Measurements from ENCODE around the gene MS4A7.
"Not testable (repeated sequence)": the region's sequence is repeated elsewhere in the genome, so short reads cannot be mapped to it uniquely, and the experiment has no call there.

Gene MS4A7

GRCh38 chr11:60378354-60378753 lies at the start of gene MS4A7:
Gene MS4A7 (plus strand): TSS chr11:60378532. CDS start chr11:60383142, 4,610 bp downstream.
- DNase-seq: peak; percentile 97

GRCh38 chr11:60332846-60333245 lies 45.5 kb upstream of the MS4A7 start:
- DNase-seq: peak; percentile 78

DNA sequence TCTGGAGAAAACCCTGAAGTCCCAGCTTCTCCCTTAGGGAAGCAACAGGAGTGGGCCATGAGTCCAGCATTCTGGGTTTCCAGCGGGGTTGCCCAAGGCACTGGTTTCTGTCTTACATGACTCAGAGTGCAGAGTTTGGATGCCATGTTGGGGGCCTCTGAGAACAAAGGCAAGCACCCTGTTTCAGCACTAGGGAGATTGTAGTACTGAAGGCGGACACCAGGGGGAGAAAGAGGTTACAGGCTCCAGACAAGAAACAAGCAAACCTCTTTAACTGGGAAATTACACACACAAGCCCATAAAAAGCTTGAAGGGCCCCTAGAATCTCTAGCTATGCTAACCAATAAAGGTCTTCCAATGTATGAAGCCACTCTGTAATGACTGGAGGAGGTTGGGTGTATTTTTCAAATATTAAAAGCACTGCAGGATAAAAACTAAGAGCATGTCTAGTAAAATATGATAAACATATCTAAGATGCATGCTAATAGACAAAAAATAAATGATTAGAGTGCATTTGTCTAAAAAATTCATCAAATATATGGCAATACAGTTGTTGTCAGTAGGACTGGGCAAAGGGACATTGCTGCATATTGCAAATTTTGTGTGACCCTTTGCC lies 44.2 kb upstream of the MS4A7 start:
- peak; percentile 78 for DNase-seq

DNA sequence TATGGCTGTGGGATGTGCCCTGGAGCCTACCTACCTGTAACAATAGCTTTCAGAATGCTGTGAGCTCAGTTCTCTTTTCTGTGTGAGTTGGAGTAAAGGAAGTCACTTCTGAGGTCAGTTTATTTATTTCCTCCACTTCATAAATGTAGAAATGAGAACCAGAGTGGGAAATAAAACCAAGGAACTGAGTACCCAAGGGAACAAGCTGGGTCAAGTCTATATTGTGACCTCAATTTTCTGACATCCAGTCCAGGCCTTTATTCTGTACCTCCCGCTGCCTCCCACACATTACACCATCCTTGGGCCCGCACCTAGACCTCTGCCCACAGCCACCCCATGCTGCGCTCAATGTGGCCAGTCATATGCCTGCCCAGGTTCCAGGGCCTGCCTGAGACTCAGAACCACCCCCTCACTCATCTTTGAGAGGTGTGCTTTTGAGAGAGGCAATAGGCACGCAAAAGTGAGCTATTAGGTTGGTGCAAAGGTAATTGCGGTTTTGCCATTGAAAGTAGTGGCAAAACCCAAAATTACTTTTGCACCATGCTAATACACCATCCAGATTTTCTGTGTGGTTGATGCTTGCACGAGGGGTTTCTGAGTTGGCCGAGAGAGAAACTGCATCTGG lies 41.5 kb upstream of the MS4A7 start:
- DNase-seq: peak; percentile 66

DNA sequence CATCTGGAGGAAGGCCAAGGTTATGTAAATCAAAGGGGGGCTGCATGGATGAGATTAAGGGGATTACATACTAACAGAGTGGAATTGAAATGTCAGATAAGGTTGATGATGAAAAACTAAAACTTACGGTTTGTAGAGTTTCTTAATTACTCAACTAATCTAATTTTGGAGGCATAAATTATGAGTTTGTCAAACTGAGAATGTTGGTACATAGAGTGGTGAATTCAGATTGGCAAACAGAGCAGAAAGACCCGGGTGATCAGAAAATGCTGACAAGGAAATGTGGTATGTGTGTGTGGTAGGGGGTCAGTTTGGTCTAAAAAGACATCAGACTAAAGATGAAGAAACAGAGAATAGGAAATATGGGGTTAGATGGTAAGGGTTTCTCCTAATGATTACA lies 40.3 kb upstream of the MS4A7 start:
- DNase-seq: no peak

DNA sequence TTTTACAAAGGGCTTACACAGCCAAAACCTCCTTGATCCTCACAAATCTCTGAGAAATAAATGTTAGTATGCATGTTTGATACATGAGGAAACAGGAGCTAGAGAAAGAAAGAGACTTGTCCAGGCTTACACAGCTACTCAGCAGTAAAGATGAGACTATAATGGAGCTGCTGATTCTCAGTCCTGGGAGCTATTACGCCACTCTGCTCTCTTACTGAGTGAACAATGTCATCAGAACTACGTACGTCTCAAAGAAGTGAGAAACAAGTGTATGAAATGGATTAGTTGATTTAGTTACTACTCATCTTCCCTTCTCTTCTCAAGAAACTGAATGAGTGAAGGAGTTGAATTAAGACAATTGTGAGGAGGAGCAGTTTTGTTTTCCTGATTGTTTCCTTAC lies 39.0 kb upstream of the MS4A7 start:
- peak; percentile 57 for DNase-seq

- peak; percentile 50 for DNase-seq
These were observed 35.1 kb upstream of the MS4A7 start for GRCh38 chr11:60343094-60343704.

GRCh38 chr11:60344146-60344545 lies 34.2 kb upstream of the MS4A7 start:
- no peak for DNase-seq

DNA sequence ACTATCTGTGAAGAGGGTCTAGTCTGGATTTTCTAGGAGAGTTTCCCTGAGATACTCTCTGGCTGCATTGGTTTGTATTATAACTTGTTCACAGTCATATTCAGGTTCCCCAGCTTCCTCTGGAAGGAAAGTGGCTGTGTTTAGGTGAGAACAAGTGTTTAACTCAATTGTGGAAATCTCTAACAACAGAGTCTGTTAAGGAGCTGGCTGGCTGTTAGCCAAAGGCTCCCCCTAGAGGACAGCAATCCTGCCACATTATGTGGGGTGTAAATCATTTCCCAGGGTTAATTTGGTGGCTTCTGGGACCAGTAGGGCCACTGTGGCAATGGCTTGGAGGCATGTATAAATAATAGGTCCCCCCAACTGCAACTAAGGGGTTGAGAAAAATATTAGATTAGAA lies 32.8 kb upstream of the MS4A7 start:
- DNase-seq: peak; percentile 61

DNA sequence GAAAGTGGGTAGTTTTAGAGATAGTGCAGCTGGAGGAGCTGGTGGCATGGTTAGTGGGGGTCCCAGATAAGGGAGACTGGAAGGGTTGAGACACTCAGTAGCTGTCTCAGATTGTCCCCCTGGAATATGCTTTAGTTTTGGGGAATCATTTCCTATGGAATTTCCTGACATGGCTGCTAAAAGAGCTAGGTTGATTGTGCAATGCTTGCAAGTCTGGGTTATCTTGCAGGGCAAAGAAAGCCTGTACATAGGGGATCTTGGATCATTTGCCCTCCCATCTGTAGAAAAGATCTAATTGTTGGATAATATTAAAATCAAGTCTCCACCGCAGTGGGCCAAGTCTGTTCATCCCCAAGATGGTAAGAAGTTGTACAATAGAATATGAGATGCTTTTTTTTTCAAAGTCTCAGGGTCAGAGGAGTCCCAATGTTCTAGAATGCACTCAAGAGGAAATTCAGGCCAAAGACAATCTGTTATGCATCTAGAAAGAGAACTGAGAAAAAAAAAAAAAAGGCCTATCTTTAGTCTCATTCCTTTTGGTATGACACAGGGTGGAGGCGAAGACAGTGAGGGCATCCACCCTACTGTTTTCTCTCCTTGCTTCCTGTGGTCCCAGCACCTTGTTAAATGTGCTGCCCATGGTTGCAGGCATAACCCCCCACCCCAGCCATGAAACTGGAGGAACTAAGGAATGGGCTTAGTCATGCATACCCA lies 31.1 kb upstream of the MS4A7 start:
- DNase-seq: no peak

GRCh38 chr11:60348116-60348515 lies 30.2 kb upstream of the MS4A7 start:
- peak; percentile 4 for DNase-seq

GRCh38 chr11:60349990-60350389 lies 28.3 kb upstream of the MS4A7 start:
- DNase-seq: peak; percentile 66

GRCh38 chr11:60357771-60358170 lies 20.6 kb upstream of the MS4A7 start:
- DNase-seq: peak; percentile 66

DNA sequence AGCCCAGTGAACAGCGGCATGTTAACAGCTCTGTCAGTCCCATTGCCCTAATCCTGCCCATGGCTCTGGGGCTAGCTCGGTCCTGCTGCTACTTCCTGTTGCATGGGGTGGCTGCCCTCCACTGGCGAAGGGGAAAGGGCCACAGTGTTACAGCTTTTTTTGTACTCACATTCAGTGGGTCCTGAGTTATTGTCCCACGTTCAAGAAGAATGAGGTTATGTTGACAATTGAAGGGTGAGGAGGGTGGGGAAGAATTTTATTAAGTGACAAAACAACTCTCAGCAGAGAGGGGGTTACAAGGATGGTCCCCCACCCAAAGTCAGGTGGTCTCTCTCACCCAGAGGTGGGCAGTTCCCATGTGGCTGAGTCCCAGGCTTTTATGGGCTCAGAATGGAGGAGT lies 17.7 kb upstream of the MS4A7 start:
- DNase-seq: no peak

DNA sequence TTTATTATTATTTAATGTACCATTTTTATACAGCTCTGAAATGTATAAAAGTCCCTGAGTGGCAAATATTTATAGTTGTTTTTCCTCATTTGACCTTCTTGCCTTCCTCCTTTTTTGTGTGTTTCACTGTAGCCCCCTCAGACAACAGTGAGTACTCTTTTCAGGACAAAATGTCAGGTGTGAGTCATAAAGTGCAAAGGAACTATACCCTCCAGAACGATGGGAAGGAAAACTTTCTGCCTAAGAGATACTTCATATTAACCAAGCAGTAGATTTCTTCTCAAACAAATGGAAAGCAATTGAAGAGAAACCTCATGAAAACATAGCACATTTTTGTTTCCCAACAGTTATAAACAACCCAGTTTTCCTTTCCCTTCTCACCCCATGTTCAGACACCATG lies 16.1 kb upstream of the MS4A7 start:
- peak; percentile 49 for DNase-seq

- DNase-seq: peak; percentile 93
These were observed 14.5 kb upstream of the MS4A7 start for GRCh38 chr11:60363542-60364470.

DNA sequence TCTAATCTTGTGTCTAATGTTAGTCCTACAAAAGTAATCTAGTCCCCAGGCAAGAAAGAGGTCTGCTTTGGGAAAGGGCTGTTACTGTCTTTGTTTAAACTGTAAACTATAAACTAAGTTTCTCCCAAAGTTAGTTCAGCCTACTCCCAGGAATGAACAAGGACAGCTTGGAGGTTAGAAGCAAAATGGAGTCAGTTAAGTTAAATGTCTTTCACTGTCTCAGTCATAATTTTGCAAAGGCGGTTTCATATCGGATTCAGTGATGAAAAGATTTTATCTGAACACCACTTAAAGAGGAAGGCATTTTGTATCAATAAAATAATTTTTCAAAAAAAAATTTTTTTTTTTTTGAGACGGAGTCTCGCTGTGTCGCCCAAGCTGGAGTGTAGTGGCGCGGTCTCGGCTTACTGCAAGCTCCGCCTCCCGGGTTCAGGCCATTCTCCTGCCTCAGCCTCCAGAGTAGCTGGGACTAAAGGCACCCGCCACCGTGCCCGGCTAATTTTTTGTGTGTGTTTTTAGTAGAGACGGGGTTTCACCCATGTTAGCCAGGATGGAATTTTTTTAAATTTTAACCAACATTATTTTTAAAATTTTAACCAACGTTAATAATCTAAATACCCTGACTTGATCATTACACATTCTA lies 11.9 kb upstream of the MS4A7 start:
- not testable (repeated sequence) for DNase-seq

- peak; percentile 98 for DNase-seq
These were observed 11.3 kb upstream of the MS4A7 start for GRCh38 chr11:60367009-60367408.

DNA sequence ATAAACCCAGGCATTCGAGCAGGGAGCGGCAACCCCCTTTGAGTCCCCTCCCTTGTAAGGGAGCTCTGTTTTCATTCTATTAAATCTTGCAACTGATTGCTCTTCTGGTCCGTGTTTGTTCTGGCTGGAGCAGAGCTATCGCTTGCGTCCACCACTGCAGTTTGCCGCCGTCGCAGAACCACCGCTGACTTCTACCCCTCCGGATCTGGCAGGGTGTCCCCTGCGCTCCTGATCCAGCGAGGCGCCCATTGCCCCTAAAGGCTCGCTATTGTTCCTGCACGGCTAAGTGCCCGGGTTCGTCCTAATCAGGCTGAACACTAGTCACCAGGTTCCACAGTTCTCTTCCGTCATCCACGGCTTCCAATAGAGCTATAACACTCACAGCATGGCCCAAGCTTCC lies 10.4 kb upstream of the MS4A7 start:
- DNase-seq: no peak

DNA sequence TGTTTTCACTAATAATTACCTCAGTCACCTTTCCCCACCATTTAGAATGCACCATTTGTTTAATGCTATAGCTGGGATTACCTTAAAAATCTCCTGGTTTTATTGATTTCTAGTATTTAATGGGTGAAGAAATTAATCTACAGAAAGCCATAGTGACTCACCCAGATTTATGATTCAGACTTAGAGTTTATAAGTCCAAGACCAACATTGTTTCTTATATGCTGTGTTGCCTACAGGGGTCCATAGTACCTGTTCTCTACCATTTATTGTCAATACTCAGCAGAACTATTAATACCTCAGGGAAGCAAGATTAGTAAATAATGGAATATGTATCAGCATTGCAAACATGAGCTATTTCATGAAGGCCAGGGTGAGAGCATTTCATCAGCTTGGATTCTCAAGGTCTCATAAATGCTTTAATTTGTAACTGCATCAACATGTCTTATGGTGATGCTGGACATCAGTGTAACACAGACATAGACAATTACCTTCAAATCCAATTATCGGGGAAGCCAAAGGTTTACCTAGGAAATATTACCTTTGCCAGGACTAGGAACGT lies 8.0 kb upstream of the MS4A7 start:
- no peak for DNase-seq

DNA sequence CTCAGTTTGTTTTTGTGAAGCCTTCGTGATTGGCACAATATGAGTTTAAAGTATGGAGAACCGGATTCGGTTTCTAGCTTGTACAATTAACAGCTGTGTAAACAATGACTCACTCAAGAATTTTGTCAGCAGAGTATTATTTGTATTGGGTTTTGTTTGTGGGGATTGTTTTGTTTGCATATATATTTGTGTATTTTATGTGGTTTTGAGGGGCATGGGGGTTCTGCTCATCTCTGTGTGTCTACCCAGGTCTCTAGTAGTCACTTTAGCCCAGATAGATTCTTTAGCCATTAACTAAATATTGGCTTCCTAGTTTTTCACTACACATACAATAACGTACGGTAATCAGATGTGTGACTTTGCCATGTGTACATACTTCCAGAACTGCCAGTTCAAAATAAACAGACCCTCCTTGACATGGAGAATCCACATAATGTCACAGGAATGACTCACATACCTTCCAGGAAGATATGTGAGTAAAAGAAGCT lies 7.5 kb upstream of the MS4A7 start:
- peak; percentile 43 for DNase-seq

DNA sequence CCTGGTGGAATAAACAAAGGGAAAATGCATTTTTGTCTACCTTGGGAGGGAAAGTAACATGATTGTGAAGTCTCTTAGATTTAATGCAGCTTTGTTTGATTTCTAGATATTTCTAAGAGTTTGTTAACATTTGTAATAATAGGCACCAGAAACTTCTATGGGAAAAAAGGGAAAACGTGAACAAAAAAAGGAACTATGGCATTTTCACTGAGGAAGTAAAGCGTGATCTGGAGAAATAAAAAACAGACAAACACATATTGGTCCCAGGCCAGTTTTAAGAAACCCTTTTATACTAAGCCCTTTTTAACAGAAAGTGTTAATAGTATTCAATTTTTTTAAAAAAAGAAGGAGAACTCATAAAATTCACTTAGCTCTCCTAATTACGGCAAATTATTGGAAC lies 6.9 kb upstream of the MS4A7 start:
- peak; percentile 69 for DNase-seq
